ENCODE results near the gene NARS2.

NARS2 gene

DNA sequence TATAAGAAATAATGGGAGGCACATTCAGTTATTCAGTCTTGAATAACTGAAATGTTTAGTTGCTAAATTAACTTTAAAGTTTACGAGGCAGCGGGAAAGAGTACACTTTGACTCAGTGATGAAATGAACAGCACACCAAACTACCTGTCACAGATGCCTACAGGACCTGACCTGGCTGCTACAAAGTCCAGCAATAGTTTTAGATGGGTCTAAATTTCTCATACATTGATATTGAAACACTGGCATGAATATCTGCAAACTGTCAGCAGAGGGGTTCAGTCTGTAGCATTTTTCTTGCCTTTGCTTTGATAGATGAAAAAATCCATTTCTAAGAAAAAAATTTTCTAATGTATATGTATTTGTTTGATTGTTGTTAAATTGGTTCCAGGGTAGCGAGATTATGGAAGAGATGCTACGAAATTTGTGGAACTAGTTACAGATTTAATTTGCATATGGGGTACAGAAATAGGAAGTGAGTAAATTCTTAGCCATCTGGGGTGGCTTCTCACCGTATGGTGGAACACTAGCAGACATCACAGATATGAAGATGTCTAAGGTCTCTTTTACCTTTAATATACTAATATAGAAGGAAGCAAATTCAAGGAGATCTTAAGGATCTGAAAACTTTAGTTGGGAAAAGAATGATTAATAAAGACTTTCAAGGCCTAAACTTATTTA is 136.2 kb downstream of the NARS2 start:
- no peak for DNase-seq (ENCODE audit: low read depth in 2 of 2)

DNA sequence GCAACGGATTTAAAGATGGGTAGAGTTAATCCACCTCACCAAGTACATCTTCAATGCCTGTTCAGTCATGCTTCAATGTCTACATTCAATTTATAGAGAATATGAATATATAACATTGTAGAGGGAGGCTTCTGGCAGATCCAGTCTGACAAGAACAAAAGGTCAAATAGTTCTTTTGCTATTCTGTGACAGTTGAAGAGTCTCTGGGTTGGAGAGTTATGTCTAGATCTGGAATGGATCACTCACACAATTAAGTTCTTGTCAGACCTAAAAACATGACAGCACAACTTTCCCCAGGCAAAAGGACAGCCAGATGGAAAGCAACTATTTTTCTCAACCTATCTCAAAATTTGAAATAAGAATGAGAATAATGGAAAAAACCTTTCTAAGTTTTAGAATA is 141.7 kb downstream of the NARS2 start:
- no peak for DNase-seq (ENCODE audit: low read depth in 2 of 2)

DNA sequence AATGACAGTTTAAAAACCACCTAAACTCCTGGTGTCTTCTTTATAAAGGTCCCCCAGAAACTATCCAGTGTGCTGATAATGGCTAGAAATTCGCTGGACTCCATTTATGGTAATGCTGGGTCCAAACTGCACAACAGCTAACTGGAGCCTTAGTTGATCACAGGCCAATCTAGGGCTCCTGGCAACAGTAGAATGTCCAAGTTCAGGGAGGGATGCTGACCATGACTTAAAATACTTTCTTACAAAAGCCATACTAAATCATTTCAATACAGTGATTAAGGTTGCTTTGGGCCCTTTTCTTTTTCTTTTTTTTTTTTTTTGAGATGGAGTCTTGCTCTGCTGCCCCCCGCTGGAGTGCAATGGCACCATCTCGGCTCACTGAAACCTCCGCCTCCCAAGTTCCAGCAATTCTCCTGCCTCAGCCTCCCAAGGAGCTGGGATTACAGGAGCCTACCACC is 142.6 kb downstream of the NARS2 start:
- DNase-seq (ENCODE audit: low read depth in 2 of 2) = no peak

DNA sequence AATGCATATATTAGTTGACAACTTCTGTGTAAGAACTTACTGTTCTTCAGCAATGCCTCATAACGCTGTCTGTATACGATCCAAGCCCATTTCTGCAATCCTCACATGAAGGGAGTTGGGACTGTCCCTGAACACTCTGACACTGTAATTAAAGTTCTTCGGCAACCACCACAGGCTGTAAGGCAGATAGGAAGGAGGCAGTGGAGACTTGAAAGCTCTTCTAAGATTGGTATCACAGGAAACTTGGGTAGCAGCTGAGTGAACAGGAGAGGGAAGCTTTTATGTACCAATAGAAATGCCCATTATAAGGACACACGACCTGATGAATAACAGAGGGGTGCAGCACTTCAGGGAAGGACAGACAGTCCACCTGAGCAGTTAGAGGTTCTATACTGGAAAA is 145.0 kb downstream of the NARS2 start:
- no peak for DNase-seq (ENCODE audit: low read depth in 2 of 2)

DNA sequence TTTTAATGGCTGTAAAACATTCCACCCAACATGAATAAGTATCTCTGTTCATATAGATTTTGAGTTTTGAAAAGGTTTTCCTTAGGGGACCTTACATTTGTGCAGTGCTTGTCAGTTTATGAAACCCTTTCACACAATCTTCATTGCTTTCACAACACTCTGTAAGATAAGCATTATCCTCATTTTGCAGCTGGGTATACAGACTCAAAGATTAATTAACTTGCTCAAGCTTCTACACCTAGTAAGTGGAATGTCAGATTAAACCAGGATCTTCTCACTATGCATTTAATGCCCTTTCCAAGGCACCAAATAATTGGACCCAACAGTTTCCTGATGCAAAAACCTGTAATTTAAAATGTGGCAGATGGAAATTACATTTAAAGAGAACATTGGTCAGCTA is 145.5 kb downstream of the NARS2 start:
- DNase-seq (ENCODE audit: low read depth in 2 of 2) = no peak

DNA sequence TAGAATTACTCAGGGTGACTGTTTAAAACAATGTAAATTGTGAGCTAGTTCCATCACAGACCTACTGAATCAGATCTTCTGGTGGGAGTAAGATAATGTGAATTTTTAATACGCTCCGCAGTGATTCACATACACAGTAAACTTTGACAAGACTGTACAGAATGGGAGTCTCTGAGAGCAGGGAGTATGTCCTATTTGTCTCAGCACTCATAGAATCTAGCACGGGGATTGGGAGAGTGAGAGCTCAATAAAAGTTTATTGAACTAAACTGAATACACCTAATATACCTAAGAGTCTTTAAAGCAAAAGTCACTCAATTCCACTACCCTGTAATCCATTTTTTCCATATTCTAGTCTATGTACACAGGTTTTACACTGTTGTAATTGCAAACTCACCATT is 145.9 kb downstream of the NARS2 start:
- DNase-seq (ENCODE audit: low read depth in 2 of 2) = no peak

DNA sequence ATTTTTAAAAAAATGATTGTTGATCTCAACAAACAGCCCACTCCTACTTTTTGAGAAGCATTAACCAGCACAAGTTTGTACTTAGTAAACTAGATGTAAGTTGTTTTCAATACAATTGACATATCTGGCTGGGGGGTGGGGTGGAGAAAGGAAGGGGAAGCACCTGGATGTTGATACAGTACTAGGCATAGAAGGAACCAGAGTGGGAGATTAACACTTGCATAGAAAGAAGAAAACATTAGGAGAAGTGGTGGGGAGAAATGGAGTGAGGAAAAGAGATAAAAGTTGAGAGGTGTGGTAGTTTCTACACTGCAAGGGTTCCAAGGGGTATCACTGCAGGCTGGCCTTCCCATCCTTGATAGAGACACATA is 146.4 kb downstream of the NARS2 start:
- no peak for DNase-seq (ENCODE audit: low read depth in 2 of 2)

DNA sequence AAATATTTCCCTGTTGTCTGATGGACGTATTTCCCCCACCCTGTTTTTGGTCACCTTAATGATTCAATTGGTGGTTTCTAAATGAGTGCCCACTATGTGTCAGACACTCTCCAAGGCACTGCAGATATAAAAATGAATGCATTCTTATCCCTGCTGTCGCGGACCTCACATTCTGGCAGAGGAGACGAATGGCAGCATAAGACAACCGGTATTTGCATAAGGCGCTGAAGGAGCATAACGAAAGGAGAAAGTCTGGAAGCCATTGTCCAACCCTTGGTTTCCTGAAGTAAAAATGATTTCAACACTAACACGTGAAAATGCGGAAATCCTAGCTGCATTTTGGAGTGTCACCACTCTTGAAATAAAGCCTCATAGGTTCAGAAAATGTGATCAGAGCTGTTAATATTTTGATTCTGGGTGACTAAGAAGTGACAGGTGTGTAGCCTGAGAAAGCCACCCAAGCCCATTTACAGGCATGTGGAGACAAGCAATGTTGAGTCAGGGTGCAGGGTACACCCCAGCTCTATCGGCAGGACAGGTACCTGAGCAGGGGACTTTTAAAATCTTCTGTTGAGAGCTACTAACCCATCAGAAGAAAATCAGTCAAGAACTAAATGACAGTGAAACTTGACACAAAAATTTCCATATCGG is 146.9 kb downstream of the NARS2 start:
- no peak for DNase-seq (ENCODE audit: low read depth in 2 of 2)

DNA sequence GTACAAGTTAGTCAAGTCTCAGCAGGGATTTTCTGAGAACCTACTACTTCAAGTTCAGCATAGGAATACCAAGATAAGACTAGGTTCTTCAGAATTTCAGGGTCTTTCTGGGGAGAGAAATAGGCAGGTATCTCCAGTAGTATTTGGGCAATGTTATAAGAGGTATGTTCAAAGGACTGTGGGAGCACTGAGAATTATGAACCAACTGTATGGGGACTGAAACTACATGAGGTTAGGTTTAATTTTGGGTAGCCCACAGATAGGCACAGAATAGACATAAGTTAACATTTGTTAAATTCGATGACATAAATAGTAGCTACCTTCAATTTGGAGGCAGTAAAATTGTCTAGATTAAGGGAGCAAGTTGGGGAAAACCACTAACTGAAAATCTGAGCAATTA is 147.8 kb downstream of the NARS2 start:
- DNase-seq (ENCODE audit: low read depth in 2 of 2) = no peak

DNA sequence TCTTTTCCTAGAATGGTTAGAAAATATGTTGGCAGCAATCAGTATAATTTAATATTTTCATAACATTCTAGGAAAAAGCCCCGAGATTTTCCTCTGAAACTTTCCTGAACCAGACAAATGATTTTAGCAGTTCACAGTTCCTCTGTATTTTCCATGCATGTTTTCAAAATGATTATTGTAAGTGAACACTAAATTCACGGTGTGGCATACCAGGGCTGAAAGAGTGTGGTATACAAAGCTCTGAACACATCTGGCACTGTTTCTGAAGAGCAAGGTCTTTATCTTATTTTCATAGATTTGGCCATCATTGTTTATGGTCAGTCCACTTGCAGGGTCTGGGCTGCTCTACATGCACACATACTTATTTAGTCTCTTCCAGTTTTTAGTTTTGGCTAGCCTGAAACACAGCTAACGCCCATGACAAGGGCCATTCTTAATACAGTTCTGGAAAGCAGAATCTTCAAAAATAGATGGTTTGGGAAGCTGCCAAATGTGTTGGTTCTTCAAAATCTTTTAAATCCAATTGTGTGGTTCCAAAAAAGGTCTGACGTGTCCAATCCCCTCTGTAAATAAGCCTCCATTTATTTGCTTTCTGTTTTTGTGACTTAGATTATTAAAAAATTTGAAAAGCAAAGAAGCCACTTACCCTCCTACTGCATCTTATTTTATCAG is 149.1 kb downstream of the NARS2 start:
- DNase-seq (ENCODE audit: low read depth in 2 of 2) = no peak

DNA sequence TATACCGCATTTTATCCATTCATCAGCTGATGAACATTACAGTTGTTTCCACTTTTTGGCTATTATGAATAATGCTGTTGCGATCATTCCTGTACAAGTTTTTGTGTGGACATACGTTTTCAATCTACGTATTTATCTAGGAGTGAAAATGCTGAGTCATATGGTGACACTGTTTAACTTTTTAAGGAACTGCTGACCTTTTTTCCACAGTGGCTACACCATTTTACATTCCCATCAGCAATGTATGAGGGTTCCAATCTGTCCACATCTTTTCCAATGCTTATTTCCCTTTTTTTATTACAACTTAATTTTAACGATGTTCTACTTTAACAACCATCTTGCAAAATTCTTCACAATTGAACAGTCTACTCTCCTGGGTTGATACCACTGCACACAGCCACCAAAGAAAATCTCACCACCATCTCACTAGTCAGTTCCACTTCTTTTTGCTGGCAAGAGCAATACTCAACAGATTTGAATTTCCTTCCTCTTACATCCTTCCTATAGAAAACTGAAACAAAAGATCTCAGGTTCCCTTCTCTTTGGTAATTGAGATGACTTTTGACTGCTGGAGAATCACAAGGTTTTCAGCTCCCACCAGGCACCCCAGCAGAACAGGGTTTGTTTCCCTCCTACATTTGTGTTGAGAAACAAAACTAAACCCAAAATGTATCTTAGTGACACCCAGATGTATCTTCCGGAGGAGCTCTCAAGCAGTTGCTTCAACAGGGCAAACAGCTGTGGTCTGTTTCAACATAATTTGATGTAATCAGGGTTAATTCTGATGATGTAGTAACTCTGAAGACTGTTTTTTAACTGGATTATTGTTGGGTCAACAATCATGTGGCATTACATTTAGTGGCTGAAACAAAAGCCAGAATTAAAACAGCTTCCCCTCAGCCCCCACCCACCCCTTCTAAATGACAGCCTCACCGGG is 150.1 kb downstream of the NARS2 start:
- no peak for DNase-seq (ENCODE audit: low read depth in 2 of 2)

DNA sequence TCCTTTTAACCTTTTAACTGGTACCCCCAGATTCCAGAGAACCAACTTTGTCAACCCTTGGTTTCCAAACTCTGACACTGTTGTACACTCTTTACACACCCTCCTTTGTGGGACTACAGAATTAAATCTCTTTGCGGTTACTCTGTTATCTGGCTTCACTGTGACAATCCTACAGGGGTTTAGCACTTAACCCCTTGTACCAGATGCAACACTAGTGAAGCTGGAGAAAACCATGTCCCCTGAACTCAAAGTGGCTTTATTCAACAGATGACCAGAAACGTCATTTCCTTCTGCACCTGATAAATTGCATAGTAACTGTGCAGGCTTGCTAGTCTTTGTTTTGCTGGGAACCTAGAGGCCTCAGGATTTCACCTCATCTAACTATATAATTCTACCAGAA is 151.4 kb downstream of the NARS2 start:
- DNase-seq (ENCODE audit: low read depth in 2 of 2) = no peak

DNA sequence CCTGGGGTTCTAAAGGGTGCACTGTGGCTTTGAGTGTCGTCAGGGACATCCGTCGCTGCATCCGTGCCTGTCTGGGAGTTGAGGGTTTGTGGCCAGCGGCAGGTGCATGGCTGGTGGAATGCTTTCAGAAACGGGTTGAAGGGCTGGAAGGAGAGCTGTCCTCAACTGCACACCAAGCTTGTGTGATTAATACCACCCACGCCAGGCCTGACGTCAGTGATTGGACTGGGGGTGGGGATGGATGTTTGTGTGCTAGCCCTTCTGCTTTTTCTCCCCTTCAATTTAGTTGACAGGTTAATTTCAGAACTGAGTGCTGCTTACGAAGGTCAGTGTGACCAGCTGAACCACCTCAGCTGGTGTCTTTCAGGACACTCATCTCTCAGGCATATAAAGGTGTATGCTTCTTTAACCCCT is 153.9 kb downstream of the NARS2 start:
- DNase-seq (ENCODE audit: low read depth in 2 of 2) = peak; percentile 51 to 60

DNA sequence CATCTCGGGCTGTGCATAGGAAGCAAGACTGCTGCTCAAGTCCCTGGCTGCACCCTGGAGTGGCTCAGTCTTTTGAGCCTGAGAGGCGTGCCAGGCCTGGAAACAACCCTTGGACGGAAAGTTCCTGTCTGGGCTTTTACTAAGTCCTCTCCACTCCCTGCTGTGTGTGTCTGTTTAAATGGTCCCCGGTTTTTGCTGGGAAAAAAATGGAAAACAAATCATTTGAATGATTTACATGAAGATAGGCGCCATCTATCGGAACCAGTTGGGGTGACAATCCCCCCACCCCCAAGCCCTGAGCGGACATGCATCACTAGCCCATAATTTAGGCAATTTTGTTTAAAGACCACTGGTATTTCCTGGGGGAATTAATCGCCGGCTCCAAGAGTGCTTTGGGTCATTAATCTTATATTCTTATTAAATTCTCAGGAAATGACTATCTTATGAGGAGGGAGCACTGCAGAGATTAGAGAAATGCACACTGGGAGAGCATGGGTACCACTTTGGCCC is 154.4 kb downstream of the NARS2 start:
- DNase-seq (ENCODE audit: low read depth in 2 of 2) = peak in 1 of 2 donors; percentile 43

DNA sequence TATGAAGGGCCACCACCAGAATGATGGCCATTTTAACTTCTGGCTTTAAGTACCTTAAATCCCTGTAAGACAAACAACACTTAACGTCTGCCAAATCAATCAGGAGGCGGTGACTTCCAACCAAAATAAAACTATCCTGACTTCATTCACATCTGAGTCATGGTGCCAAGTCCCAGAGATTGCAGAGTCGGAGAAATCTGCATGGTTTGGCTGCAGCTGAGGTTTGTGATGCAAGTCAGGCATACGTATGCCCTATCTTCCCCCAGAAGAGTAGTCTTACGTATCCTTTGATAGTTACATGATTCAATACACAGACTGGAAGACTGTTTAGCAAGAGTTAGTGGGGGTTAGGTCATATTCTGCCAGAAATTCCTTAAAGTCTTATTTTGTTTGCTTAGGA is 155.3 kb downstream of the NARS2 start:
- DNase-seq (ENCODE audit: low read depth in 2 of 2) = no peak

DNA sequence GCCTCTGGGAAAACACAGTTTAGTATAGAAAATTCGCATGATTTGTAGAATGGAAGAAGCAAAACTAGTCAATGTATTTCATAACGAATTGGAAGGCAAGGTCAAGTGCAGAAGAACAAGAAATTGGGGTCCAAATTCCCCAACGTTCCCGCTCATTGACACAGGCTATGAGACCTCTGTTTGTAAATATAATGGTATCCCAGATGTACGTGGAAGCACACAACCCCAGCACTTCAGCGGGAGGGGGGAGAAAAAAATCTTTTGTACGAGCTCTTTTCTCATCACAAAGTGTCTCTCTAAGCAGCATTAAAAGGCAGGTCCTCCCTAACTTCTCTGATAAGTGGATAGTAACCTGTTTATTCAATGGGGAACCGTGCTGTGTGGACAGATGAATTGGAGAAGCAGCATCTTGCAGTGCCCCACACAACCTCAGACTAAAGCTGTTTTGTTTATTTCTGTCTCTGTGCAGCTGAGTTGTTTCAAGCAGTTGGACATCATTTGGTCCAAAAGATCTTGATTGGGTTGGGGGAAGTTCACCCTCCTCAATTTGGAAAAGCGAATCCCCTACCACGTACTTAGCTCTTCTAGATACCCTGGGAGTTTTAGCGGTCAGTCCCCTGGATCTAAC is 156.0 kb downstream of the NARS2 start:
- DNase-seq (ENCODE audit: low read depth in 2 of 2) = no peak

DNA sequence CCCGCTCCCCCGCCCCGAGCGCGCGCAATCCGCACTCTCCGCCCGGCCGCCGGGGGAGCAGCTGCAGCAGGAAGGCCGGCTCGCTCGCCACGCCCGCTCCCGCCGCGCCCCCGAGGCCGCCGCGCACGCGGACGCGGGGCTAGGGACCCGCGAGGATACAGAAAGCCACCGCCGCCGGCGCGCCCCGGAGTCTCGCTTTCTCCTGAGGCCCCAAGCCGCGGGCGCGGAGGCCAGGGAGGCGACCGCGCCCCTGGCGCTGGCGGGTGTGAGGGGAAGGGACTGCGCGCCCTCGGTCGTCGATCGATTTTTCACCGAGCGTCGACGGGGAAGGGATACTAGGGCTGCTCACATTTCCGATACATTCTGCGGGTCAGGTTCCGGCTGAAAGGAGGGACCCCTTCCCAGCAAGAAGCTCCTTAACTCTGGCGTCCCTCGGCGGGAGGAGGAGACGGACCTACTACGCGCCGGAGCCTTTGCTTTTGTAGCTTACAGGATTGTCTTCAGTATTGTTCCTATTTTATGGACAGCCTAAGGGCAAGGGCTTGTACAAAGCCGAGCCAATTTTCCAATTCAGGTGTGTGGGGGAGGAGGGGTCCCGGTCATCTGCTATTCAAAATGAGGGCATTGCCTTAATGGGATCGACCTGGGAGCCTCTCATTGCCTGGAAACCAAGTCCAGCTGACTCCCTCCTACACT is 156.6 kb downstream of the NARS2 start:
- DNase-seq (ENCODE audit: low read depth in 2 of 2) = peak; percentile 60 to 65

DNA sequence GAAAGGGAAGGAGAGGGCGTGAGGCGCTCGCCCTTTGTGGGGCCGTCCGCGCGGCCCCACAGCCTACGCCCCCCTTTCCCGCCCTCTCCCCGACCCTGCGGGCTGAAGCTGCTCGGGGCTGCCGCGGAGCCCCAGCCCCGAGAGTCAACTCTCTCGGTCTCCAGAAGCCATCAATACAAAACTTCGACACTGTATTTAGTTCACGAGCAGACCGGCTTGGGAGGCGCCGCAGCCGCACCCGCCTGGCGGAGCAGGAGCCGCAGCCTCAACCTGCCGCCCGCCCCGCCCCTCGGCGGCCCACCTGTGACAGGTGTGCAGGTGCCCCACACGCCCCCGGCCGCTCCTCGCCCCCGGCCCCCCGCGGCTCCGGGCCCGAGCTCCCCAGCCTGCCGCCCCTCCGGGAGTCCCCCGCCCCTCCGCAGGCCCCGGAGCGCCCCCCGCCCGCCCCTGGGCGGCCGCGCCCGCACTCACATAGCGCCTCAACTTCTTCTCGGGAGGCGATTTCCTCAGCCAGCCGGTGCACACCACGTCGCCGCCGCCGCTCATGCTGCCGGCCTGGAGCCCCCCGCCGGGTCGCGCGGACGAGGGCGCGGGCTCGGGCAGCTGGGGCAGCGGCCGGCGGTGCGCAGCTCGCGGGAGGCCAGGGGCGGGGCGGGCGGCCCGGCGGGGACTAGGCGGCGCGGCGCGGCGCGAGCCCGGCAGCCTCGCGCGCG is 157.3 kb downstream of the NARS2 start, which contains the start of gene GAB2:
Gene GAB2, minus strand, starts transcription at position 646 of the 713 bp plus-strand sequence. Its CDS starts 100 bp downstream, at position 546.
- DNase-seq (ENCODE audit: low read depth in 2 of 2) = peak in 1 of 2 donors; percentile 13

DNA sequence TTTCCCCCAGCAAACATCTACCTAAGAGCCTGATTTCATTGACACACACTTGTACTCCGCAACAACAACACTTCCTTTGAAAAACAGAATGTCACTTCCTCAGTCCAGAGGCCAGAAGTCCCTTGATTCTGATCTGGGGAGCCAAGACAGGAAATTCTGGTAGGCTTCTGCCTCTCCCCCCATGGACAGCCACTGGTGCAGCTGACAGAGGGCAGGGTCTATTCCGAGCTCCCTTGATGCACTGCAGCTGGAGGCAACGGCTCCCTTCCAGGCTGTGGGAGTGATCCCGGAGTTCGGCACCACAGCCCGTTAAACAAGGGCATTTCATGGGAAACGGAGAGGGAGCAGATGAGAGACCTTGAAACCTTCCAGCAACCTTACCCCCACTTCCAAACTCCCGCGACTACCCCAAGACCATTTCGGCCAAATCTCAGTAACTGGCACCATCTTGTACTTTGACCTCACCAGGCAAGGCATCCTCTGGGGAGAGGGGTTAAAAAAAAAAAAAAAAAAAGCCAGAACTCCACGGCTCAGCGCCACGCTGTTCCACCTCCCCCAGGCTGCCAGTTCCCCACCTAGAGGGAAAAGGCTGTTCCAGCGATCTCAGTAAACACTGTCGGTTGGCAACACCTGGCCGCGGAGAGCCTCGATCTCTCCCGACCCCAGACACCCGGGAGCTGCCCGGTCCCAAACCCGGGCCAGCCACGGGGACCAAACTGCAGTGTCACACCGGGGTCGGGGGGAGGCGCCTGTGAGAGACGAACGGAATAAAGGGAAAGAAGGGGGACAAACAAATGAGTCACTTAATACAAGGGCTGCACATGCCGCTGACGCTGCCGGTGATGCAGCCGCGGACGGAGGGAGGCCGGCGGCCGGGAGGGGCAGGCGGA is 158.1 kb downstream of the NARS2 start:
- peak; percentile 61 to 72 for DNase-seq (ENCODE audit: low read depth in 2 of 2)

Data from stimulated activated CD8-positive, alpha-beta memory T cell treated with anti-CD3 and anti-CD28 coated beads, Interleukin-2, amount 100 ng/mL, for 48 hours (primary cell).